Neural progenitor cell (in vitro differentiated cells): Measurements from ENCODE around the gene FGFRL1.

ENCODE experiments used
- EZH2 ChIP-seq: fragments of 200-600 bp; sonication (generic); IDR thresholded peaks from 2 replicates; pipeline ENCODE4 v1.6.1; 2017; ENCODE audit warnings: antibody characterized with exemption, mild to moderate bottlenecking, moderate library complexity
- EZH2phosphoT487 ChIP-seq: fragments of 200-600 bp; sonication (generic); IDR thresholded peaks from 2 replicates; pipeline ENCODE4 v1.6.1; 2017; ENCODE audit warnings: antibody characterized with exemption
- TF ChIP-seq, protein P1 (sequence below): fragments of 200-600 bp; sonication (generic); IDR thresholded peaks from 2 replicates; pipeline ENCODE4 v1.5.1; 2017; ENCODE audit warnings: antibody characterized with exemption, mild to moderate bottlenecking

- TF ChIP-seq, protein P1, sequence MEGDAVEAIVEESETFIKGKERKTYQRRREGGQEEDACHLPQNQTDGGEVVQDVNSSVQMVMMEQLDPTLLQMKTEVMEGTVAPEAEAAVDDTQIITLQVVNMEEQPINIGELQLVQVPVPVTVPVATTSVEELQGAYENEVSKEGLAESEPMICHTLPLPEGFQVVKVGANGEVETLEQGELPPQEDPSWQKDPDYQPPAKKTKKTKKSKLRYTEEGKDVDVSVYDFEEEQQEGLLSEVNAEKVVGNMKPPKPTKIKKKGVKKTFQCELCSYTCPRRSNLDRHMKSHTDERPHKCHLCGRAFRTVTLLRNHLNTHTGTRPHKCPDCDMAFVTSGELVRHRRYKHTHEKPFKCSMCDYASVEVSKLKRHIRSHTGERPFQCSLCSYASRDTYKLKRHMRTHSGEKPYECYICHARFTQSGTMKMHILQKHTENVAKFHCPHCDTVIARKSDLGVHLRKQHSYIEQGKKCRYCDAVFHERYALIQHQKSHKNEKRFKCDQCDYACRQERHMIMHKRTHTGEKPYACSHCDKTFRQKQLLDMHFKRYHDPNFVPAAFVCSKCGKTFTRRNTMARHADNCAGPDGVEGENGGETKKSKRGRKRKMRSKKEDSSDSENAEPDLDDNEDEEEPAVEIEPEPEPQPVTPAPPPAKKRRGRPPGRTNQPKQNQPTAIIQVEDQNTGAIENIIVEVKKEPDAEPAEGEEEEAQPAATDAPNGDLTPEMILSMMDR: no peak
- TF ChIP-seq EZH2phosphoT487 (no peak), EZH2 (no peak)
Measured at GRCh38 chr4:1022051-1022738, 10.8 kb downstream of the FGFRL1 start.
